Loucy (cell line): ENCODE results near the gene IFNA2.

Source experiments
- H2AFZ ChIP-seq: fragments of 200-600 bp; sonication (generic); 2 replicates; pipeline ENCODE4 v1.6.0; 2016; ENCODE audit warnings: antibody characterized with exemption, mild to moderate bottlenecking, low read length, moderate library complexity
- H3F3A ChIP-seq: fragments of 200-600 bp; 2 replicates; pipeline ENCODE4 v1.6.0; 2016; ENCODE audit warnings: antibody characterized with exemption, low read depth, mild to moderate bottlenecking
- H3K27me3 ChIP-seq: fragments of 200-600 bp; sonication (generic); 2 replicates; pipeline ENCODE4 v1.6.1; 2014; ENCODE audit warnings: low read length, mild to moderate bottlenecking; ENCODE audit not compliant: insufficient read depth, poor library complexity, severe bottlenecking
- H3K36me3 ChIP-seq: fragments of 200-600 bp; sonication (generic); 2 replicates; pipeline ENCODE4 v1.6.1; 2016; ENCODE audit warnings: low read length; ENCODE audit not compliant: insufficient read depth
- H3K4me1 ChIP-seq: fragments of 200-600 bp; sonication (generic); 2 replicates; pipeline ENCODE4 v1.5.1; 2014; ENCODE audit warnings: low read length, mild to moderate bottlenecking; ENCODE audit not compliant: insufficient read depth, poor library complexity, severe bottlenecking
- H3K4me2 ChIP-seq: fragments of 200-600 bp; sonication (generic); 2 replicates; pipeline ENCODE4 v1.6.0; 2014; ENCODE audit warnings: antibody characterized with exemption, low read length, low read depth, mild to moderate bottlenecking; ENCODE audit not compliant: poor library complexity, severe bottlenecking
- H3K4me3 ChIP-seq: fragments of 200-600 bp; sonication (generic); 2 replicates; pipeline ENCODE4 v1.5.1; 2014; ENCODE audit warnings: low read length, mild to moderate bottlenecking, mixed read lengths; ENCODE audit not compliant: poor library complexity, severe bottlenecking
- H3K79me2 ChIP-seq: fragments of 200-600 bp; sonication (generic); 2 replicates; pipeline ENCODE4 v1.6.1; 2014; ENCODE audit warnings: low read length; ENCODE audit not compliant: insufficient read depth
- H3K9ac ChIP-seq: fragments of 200-600 bp; sonication (generic); 2 replicates; pipeline ENCODE4 v1.6.0; 2014; ENCODE audit warnings: mild to moderate bottlenecking, low read depth, low read length, moderate library complexity; ENCODE audit not compliant: poor library complexity, severe bottlenecking
- H3K9me2 ChIP-seq: fragments of 200-600 bp; sonication (generic); replicated peaks from 2 replicates; pipeline ENCODE4 v1.6.1; 2016; ENCODE audit warnings: low read depth, low read length, mixed read lengths
- H3K9me3 ChIP-seq: fragments of 200-600 bp; sonication (generic); 2 replicates; pipeline ENCODE4 v1.6.1; 2014; ENCODE audit warnings: mild to moderate bottlenecking, antibody characterized with exemption, low read length, low read depth; ENCODE audit not compliant: insufficient read depth
- H4K20me1 ChIP-seq: fragments of 200-600 bp; sonication (generic); 2 replicates; pipeline ENCODE4 v1.6.0; 2014; ENCODE audit warnings: antibody characterized with exemption, low read length, mild to moderate bottlenecking; ENCODE audit not compliant: insufficient read depth, poor library complexity, severe bottlenecking
- CTCF ChIP-seq: fragments of 200-600 bp; sonication (generic); conservative IDR thresholded peaks from 2 replicates; pipeline ENCODE4 v1.5.1; 2014; ENCODE audit warnings: mild to moderate bottlenecking, antibody characterized with exemption, low read length
- EZH2phosphoT487 ChIP-seq: fragments of 200-600 bp; IDR thresholded peaks from 2 replicates; pipeline ENCODE4 v1.6.1; 2018; ENCODE audit warnings: antibody characterized with exemption, mild to moderate bottlenecking, moderate library complexity, borderline replicate concordance

The IFNA2 gene

GRCh38 chr9:21348430-21348970 lies 36.7 kb downstream of the IFNA2 start:
- no peaks in the 10 kb centered on the region for H3K4me1 ChIP-seq
- H3K9me3 ChIP-seq, result no peaks in the 10 kb centered on the region
- no peaks in the 10 kb centered on the region for H3K79me2 ChIP-seq
- no peaks in the 10 kb centered on the region for H3K27me3 ChIP-seq
- no peaks in the 10 kb centered on the region for H3F3A ChIP-seq
- H3K9ac ChIP-seq, result no peak overlapping the region
- no peaks in the 10 kb centered on the region for H4K20me1 ChIP-seq
- no peaks in the 10 kb centered on the region for H3K9me2 ChIP-seq
- no peak for TF ChIP-seq EZH2phosphoT487
- TF ChIP-seq CTCF, result no peak
- H3K36me3 ChIP-seq, result no peaks in the 10 kb centered on the region
- H2AFZ ChIP-seq, result no peak overlapping the region
- no peak overlapping the region for H3K4me2 ChIP-seq
- H3K4me3 ChIP-seq, result no peak overlapping the region

- H3K36me3 ChIP-seq, result no peaks in the 10 kb centered on the region
- no peaks in the 10 kb centered on the region for H3K9me3 ChIP-seq
- H3K4me3 ChIP-seq, result no peak overlapping the region
- H4K20me1 ChIP-seq, result no peaks in the 10 kb centered on the region
- no peaks in the 10 kb centered on the region for H3K79me2 ChIP-seq
- TF ChIP-seq CTCF (no peak), EZH2phosphoT487 (no peak)
- H3K4me2 ChIP-seq, result no peak overlapping the region
- H3K4me1 ChIP-seq, result no peaks in the 10 kb centered on the region
- no peak overlapping the region for H2AFZ ChIP-seq
- H3K9ac ChIP-seq, result no peak overlapping the region
- H3K27me3 ChIP-seq, result no peaks in the 10 kb centered on the region
- H3F3A ChIP-seq, result no peaks in the 10 kb centered on the region
- H3K9me2 ChIP-seq, result no peaks in the 10 kb centered on the region
Observed at GRCh38 chr9:21340735-21341134, 44.5 kb downstream of the IFNA2 start.

DNA sequence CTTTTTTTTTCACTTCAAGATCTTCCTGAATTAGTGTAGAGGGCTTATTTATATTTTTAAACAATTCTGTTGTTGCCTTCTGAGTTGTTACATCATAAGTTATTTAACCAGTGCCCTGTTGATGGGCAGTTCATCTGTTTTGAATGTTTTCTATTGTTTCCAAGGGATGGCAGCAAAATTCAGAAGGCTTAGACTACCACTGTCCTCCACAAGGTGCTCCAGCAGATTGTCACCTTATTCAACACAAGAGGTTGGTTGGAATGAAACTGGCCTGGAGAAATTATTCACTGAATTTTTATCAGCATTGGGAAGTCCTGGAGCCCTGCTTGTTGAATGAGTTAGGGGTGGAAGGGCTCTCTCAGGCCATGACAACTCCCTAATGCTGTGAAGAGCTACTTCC lies 48.7 kb downstream of the IFNA2 start:
- Histone ChIP-seq H3K4me2 (no peak overlapping the region), H3K9me2 (no peaks in the 10 kb centered on the region), H2AFZ (0 out of 2 replicates have a peak overlapping the region, but pooled peaks have one; percentile 23), H3K79me2 (peaks cover 37% of the 10 kb centered on the region), H3K9ac (no peak overlapping the region), H3F3A (no peaks in the 10 kb centered on the region), H3K27me3 (no peaks in the 10 kb centered on the region), H3K4me3 (no peak overlapping the region), H3K36me3 (no peaks in the 10 kb centered on the region), H4K20me1 (peaks cover 27% of the 10 kb centered on the region), H3K9me3 (no peaks in the 10 kb centered on the region), H3K4me1 (peaks cover 8% of the 10 kb centered on the region)
- TF ChIP-seq EZH2phosphoT487 (no peak), CTCF (peak; percentile 27; the same call in 1 of the 2 replicates)
